Measurements from ENCODE around the gene ANKRD37. TPM values are rescaled to one million over a fixed set of nuclear protein-coding genes. Genes with fewer than 3 reads are reported as not detected.

The ANKRD37 gene
- total and polyA plus RNA-seq, 9 of the 15 experiments (the other 6 are each of a cell fraction or from before 2014, with no cell fraction given): 1.3 to 53.7 (median 3.6) TPM

DNA sequence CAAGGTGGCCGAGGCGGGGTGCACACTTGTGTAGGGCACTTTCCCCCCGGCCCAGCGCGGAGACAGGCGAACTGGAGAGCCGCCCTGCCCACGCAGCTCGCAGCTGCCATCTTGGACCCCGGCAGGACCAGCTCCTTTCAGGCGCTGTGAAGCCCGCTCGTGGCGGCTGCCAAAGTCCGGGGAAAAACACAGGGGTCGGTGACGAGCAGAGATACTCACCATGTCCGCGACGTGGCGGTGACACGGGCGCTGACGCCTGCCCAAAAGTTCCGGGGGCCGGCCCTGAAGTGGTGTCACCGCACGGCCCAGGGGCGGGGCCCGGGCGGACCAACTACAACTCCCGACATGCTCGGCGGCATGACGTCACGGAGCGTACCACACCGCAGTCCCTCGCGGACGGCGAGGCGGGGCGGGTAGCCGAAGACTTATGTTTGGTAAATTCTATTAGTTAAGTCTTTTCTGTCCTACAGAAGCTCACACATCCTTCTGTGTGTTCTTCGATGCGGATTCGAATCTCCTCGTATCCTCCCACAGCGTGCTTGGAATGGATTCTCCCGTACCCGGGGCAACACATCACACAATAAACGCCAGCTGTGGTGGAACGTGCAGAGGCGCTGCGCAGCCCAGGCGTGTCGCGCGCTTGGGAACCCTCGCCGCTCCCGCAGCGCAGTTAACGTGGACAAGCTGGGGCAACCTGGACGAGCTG lies 29.2 kb downstream of the ANKRD37 start, which contains the start of gene UFSP2 (continued):
- TF ChIP-seq CHAMP1 (IDR thresholded peaks at IDR 0.05): peak; percentile 40; the same call in 1 of the 2 replicates
- peak; percentile 57 to 100 for TF ChIP-seq FOXK2 (conservative IDR thresholded peaks at IDR 0.05 in 1 of 2, IDR thresholded peaks at IDR 0.05 in 1 of 2; ENCODE audit: low read depth in 2 of 2)
- TF ChIP-seq JUND (IDR thresholded peaks at IDR 0.05; ENCODE audit: borderline replicate concordance, low read depth, low read length): peak; percentile 98
- TF ChIP-seq JUND (tag; IDR thresholded peaks at IDR 0.05; ENCODE audit: borderline replicate concordance, low read depth, low read length): peak; percentile 74; the same call in 2 of the 3 replicates
- peak; percentile 35 for TF ChIP-seq FUS (optimal IDR thresholded peaks at IDR 0.05; ENCODE audit: low read depth, low read length)
- peak; percentile 4 for TF ChIP-seq MEIS2 (IDR thresholded peaks at IDR 0.05; ENCODE audit: partially characterized antibody)
- TF ChIP-seq SIX5 (IDR thresholded peaks at IDR 0.05; ENCODE audit: borderline replicate concordance in 1 of 2, insufficient read depth in 1 of 2, low read depth in 1 of 2, low read length in 2 of 2): peak; percentile 92 to 93
- TF ChIP-seq BRF1 (IDR thresholded peaks at IDR 0.05; ENCODE audit: borderline replicate concordance, extremely low read depth, insufficient read length): no peak
- peak in 1 of 2 experiments; percentile 90; a peak in 2 of 4 replicates for TF ChIP-seq TEAD1 (CRISPR knock-in tag; IDR thresholded peaks at IDR 0.05)
- no peak for TF ChIP-seq PCBP2 (IDR thresholded peaks at IDR 0.05; ENCODE audit: low read depth, low read length, poor library complexity, severe bottlenecking)
- TF ChIP-seq SIN3A (IDR thresholded peaks at IDR 0.05; ENCODE audit: borderline replicate concordance in 2 of 2, control insufficient read depth in 1 of 2, low read depth in 2 of 2, low read length in 2 of 2): peak; percentile 96 to 98
- no peak for TF ChIP-seq ZFP1 (CRISPR knock-in tag; IDR thresholded peaks at IDR 0.05)
- peak; percentile 16; the same call in 1 of the 2 replicates for TF ChIP-seq CHD2 (IDR thresholded peaks at IDR 0.05; ENCODE audit: low read depth, low read length)
- TF ChIP-seq ZNF24 (IDR thresholded peaks at IDR 0.05): no peak
- TF ChIP-seq HLTF (IDR thresholded peaks at IDR 0.05): no peak
- TF ChIP-seq NR4A1 (CRISPR knock-in tag; IDR thresholded peaks at IDR 0.05): no peak
- TF ChIP-seq NR4A1 (tag; IDR thresholded peaks at IDR 0.05): peak; percentile 54; the same call in 1 of the 2 replicates
- TF ChIP-seq, protein P1, sequence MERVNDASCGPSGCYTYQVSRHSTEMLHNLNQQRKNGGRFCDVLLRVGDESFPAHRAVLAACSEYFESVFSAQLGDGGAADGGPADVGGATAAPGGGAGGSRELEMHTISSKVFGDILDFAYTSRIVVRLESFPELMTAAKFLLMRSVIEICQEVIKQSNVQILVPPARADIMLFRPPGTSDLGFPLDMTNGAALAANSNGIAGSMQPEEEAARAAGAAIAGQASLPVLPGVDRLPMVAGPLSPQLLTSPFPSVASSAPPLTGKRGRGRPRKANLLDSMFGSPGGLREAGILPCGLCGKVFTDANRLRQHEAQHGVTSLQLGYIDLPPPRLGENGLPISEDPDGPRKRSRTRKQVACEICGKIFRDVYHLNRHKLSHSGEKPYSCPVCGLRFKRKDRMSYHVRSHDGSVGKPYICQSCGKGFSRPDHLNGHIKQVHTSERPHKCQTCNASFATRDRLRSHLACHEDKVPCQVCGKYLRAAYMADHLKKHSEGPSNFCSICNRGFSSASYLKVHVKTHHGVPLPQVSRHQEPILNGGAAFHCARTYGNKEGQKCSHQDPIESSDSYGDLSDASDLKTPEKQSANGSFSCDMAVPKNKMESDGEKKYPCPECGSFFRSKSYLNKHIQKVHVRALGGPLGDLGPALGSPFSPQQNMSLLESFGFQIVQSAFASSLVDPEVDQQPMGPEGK (CRISPR knock-in tag; IDR thresholded peaks at IDR 0.05; ENCODE audit: borderline replicate concordance): no peak
- peak; percentile 87 for TF ChIP-seq L3MBTL2 (IDR thresholded peaks at IDR 0.05)
- TF ChIP-seq GTF2F1 (IDR thresholded peaks at IDR 0.05; ENCODE audit: low read depth, low read length): 0 out of 2 replicates have a peak, but pooled peaks have one; percentile 29
- TF ChIP-seq ILK (tag; IDR thresholded peaks at IDR 0.05; ENCODE audit: borderline replicate concordance, low read depth): no peak
- TF ChIP-seq MTA3 (IDR thresholded peaks at IDR 0.05; ENCODE audit: borderline replicate concordance): peak; percentile 74; the same call in 1 of the 2 replicates
- TF ChIP-seq SPI1 (IDR thresholded peaks at IDR 0.05; ENCODE audit: borderline replicate concordance, low read depth, low read length): no peak
- TF ChIP-seq FIP1L1 (IDR thresholded peaks at IDR 0.05; ENCODE audit: low read depth, low read length, poor library complexity, severe bottlenecking): peak; percentile 65

All from K562 (cell line).